Fibroblast of gingiva (primary cell): ENCODE data around the gene ANO1.
A peak's percentile ranks its signal among the peaks of the same experiment; 100 is the strongest.
"Not testable (repeated sequence)": the region's sequence is repeated elsewhere in the genome, so short reads cannot be mapped to it uniquely, and the experiment has no call there.

ENCODE experiments used
- DNase-seq: peaks from one replicate; pipeline ENCODE4 v3.0.0-alpha.2; 2011; ENCODE audit warnings: low read depth

Gene ANO1

DNA sequence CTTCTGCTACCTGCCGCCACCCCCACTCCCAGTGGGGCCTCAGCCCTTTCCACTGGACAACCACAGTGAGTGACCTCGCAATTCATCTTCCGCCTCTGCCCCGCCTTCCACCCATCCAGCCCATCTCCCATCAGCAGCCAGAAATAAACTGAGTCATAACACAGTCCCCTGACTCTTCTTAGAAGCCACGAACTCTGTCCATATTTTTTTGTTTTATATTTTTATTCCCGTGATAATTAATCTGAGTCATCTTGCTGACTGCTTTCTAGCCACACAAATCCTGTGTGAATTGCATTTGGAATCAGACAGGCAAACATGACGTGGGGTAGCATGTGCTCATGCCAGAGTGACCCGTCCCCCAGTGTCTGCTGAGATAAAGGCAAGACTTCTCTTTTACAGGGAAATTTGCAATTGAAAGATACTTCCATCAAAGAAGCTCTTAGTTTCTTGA, 132.0 kb downstream of the ANO1 start:
- peak; percentile 72 for DNase-seq

DNA sequence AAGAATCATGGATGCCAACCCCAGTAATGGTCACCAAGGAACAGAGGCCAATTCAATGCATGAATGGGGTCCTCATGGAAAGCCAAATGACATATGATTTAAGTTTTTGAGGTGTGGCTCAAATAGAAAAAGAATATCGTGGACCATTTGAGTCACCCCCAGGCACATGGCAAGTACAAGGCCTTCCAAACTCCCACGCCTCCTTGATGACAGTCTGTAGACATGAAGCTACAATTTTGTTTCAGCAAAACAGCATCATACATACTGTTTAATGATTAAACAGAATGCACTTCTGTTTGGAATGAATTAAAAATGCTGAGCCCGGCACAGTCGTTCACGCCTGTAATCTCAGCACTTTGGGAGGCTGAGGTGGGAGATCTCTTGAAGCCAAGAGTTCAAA, 132.4 kb downstream of the ANO1 start:
- DNase-seq, result no peak

DNA sequence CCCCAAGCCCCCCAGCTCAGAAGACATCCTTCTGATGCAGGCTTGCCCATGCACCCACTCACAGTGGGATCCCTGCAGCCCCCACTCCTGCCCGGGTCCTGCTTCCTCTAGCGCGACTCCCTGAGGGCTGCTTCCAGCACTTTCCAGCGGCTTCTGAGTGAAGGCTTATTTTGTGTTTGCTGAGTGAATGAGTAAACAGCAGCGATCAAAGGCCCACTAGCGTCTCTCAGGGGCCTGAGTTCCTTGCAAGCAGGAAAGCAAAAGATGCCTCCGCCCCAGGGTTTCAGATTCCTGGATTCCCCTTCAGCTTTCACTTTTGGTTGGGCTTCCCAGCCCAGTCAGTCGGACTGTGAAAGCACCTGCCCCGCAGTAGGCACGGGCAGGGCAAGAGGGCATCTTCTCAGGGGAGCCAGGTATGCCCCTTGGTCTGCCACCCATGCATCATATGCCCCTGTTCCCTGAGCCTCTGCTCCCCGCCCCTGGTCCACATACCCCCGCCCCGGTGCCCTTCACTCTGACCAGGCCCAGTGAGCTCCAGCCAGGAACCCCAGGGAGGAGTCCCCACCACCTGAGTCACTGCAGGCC, 134.2 kb downstream of the ANO1 start:
- no peak for DNase-seq

DNA sequence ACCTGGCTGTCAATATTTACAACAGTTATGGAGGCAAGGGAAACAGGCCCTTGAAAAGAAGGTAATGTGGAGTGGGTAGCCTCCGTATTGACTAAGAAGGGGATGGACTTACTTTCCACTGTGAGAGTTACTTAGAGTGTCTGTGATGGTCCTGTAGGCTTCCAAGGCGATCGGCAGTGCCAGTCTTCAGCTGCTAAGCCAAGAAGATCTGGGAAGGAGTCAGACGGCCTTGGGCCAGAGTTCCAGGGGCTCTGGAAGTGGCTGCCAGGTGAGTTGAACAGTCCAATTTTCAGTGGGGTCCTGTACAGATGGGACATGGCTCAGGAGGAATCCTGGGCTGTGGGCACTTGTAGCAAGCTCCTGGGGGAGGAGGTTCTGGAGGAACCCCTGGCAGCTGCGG, 139.3 kb downstream of the ANO1 start:
- DNase-seq, result not testable (repeated sequence)

DNA sequence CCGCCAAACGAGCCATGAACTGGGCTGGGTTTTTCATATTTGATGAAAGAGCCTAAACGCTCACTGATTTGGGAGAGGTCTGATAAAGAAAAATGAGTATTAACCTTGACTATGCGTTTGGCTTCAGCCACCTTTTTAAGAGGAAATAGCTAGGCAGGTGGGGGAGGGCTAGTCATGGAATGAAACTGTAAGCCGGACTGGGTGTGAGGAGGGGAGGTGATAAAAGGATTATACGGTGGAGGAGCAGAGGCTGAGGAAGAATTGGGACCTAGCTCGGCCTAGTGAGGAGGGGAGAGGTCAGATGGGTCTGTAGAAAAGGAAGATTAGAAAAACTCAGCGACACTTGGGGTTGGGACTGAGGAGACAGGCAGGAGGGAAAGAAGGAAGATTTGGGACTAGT, 140.0 kb downstream of the ANO1 start:
- not testable (repeated sequence) for DNase-seq

DNA sequence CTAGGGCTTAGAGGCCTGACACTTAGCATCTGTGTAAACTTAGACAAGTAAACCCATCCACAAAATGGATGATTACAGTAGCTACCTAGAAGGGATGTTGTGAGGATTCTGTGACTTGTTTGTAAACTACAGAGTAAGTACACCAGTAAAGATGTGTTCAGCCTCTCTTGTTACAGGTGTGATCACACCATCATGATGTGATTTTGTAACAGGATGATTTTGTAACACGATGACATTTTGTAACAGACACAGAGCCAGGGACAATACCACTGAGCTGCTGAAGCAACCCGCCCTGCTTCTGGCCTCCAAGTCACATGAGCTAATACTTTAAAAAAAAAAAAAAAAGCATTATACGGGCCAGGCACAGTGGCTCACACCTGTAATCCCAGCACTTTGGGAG, 142.0 kb downstream of the ANO1 start:
- no peak for DNase-seq

DNA sequence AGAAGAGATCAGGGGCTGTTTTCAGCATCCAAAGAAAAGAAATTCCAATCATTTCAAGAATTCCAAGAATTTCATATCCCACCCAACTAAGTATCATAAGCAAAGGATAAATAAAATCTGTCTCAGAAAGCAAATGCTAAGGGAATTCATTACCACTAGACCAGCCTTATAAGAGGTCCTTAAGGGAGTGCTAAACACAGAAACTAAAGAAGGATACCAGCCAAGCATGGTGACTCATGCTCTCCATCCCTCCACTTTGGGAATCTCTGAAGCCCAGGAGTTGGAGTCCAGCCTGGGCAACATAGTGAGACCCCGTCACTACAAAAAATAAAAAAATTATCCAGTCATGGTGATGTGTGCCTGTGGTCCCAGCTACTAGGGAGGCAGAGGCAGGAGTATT, 142.8 kb downstream of the ANO1 start:
- no peak for DNase-seq

DNA sequence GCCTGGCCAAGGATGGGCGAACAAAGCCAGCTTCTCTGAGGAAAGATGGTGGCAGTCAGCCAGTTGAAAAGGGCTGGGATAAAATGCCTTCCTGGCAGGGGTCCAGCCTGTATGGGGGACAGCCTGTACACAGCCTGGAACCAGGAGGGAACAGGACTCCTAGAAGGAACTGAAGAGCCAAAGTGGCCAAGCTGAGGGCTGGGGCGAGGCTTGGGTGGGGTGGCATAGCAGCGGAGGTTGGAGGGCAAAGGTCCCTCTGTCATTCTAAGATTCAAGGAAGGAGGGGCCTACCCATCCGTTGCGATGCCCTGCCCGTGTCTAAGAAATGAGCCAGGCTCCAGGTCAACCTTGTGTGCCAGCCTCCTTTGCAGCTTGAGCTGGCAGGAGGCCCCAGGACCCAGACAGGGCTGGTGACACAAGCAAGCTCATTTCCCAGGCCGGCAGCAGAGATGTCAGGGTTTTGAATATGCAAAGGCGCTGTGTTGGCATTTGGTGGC, 147.6 kb downstream of the ANO1 start:
- peak; percentile 31 for DNase-seq

DNA sequence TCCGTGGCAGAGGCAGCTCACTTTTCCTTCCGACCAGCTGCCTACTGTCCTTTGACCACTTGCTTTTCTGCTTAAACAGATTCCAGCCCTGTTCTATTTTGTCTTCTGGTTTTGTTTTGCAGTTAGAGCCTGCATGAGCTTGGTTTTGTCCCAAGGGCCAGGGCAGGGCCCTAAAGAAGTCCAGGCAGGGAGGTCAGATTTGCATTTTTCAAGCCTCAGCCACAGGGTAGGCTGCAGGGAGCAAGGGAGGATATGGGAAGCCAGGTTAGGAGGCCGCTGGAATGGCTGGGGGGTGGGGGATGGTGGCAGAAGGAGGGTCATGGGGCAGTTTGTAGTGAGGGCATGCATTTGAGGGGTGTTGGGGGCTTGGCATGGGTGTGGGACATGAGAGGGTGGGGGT, 148.1 kb downstream of the ANO1 start:
- no peak for DNase-seq

DNA sequence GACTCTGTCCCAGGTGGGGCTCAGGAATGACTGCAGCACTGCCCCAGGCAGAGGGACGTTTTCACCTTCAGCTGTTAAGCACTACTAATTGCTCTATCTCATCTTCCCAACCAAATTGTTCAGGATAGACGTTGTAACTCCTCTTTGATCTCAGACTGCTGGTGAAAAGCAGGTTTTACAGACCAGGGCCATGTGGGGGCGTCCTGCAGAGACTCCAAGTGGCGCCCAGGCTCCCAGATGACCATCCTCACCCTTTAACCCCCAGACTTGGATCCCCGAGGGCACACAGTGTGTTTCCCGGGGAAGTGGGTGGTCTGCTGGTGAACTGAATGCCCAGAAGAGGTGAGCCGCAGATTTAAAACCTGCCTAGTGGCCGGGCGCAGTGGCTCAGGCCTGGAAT, 148.8 kb downstream of the ANO1 start:
- no peak for DNase-seq

DNA sequence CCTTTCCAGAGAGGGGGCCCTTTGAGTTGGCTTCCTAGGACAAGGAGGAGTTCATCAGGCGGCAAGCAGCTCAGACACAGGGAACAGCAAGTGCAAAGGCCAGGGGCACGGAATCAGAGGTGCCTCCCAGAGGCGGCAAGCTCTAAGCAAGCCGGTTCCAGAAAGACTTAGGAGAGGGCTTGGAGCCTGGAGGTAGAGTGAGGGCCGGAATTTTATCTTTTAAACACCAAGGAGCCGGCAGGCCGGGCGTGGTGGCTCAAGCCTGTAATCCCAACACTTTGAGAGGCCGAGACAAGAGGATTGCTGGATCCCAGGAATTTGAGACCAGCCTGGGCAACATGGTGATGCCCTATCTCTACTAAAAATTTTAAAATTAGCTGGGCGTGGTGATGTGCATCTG, 151.6 kb downstream of the ANO1 start:
- no peak for DNase-seq

DNA sequence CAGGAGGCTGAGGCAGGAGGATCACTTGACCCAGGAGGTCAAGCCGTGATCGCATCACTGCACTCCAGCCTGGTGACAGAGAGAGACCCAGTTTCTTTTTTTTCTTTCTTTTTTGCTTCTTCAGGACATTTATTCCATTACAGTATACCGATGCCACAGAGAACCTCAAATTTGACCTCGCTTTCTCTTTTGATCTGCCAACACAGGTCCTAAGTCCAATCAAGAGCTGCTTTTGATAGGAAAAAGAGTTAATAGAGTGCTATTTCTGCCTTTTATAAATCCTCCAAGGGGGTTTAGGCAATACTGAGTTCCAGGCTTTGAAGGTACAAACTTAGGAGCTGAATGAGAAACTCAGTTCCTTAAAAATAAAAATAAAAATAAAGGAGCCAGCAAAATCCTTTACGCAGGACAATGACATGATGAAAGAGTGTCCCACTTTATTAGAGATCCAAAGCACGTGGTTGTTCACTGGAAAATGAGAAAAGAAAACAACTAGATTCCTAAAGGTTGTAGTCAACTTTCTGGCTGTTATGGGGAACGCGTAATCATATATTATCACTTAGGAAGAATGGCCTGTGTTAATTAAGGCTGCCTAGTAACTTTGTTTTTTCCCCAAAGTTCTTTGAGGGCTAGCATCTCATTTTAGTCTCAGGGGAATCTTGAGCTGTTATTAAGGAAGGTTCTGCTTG, 152.2 kb downstream of the ANO1 start:
- DNase-seq, result no peak

DNA sequence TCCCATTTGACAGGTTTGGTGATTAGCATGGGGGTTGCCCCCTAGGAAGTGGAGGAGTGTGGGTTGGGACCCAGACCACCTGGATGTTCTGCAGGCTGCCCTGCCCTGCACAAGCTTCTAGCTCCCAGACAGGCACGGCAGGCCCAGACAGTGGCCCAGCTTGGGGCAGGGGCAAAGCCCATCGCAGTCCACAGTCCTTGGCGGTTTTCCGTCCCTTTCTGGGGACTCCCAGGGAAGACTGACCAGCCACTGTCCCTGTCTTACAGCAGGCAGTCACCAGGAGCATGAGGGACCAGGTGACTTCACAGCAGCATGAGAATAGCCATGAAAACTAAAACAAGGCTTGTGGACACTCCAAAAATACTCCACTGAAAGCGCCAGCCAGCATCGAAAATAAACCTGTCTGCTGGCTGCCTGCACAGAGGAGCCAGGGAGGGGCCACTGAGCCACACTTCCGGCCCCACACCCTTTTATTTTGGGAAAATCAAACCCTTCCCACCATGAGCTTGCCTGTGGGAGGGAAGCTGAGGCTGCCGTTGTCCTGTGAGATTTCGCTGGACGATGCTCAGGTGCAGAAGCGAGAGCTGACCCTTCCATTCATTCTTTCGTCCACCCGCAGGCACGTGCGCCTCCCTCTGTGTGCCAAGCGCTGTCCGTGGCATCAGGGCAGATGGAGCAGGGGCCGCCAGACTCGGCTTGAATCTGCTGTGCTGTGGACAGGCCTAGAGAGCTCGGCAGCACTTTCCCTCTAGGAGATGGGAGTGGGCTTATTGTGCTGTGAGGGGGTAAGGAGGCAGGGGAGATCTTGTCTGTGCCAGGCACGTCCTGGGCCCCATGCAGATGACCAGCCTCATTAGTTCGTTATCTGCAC, 153.0 kb downstream of the ANO1 start:
- no peak for DNase-seq

DNA sequence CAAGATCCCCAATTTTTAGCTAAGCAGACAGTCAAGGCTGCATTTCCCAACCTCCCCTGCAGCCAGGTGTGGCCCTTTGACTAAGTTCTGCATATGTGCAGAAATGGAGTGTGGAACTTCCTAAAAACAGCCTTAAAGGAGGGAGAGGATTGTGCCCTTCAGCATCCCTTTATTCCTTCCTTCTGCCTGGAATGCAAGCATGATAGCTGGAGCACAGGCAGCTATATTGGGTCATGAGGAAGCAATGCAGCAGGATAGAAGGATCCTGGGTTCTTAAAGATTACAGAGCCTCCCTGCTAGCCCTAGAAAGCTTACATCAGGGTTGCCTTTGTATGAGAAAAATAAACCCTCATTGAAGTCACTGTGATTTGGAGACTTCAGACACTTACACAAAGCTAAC, 154.9 kb downstream of the ANO1 start:
- DNase-seq, result no peak

DNA sequence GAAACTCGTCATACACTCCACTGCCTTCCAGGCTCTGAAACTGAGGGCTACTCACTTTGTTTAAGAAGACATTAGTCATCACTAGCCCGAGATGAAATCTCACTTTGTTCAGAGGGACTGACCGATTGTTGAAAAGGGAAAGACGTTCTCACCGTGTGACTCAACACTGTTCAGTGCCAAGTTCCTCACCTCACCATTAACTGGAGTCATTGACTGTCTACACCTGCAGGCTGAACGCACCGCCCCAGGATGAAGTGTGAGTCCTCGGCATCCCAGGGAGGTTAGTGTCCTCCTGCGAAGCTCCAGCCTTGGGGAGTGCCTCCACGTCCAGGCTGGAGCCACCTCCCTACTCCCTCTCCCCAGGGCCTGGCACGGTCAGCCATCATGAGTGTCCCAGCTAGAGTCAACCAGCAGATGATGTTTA, 155.4 kb downstream of the ANO1 start:
- no peak for DNase-seq

DNA sequence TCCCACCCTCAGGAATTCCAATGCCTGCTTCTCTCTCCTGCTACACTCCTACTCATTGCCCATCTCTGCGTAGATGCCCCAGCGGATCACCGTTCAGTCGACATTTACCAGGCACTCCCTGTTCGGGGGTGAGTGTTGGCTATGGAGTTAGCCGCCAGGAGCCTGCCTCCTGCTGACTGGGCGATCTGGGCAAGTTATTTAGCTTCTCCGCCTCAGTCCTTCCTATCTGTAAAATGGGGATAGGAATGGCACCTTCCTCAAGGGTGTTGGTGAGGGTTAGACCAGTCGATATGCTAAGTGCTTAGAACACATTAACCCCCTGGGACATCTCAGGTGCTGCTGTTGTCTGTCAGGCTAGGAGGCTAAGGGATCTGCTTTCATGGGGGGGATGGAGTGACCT, 155.8 kb downstream of the ANO1 start:
- DNase-seq, result no peak
